Breast epithelium (tissue), 3 donors: Measurements from ENCODE around the gene KRTAP10-10.
"Not testable (repeated sequence)": the region's sequence is repeated elsewhere in the genome, so short reads cannot be mapped to it uniquely, and the experiment has no call there.

Experiments used
- CTCF ChIP-seq, 3 donors: fragments of 450-650 bp; IDR thresholded peaks; one replicate each; pipeline ENCODE4 v1.5.1; 2016 to 2017; ENCODE audit warnings: antibody characterized with exemption in 3 of 3, mild to moderate bottlenecking in 3 of 3, moderate library complexity in 3 of 3
- POLR2A ChIP-seq: fragments of 450-650 bp; IDR thresholded peaks from one replicate; pipeline ENCODE4 v1.6.1; 2016; ENCODE audit warnings: antibody characterized with exemption, mild to moderate bottlenecking, moderate library complexity
- POLR2AphosphoS5 ChIP-seq, 3 donors: sonication (generic); formaldehyde crosslinking; IDR thresholded peaks; one replicate each; pipeline ENCODE4 v1.6.1; 2017; ENCODE audit warnings: antibody characterized with exemption in 3 of 3

DNA sequence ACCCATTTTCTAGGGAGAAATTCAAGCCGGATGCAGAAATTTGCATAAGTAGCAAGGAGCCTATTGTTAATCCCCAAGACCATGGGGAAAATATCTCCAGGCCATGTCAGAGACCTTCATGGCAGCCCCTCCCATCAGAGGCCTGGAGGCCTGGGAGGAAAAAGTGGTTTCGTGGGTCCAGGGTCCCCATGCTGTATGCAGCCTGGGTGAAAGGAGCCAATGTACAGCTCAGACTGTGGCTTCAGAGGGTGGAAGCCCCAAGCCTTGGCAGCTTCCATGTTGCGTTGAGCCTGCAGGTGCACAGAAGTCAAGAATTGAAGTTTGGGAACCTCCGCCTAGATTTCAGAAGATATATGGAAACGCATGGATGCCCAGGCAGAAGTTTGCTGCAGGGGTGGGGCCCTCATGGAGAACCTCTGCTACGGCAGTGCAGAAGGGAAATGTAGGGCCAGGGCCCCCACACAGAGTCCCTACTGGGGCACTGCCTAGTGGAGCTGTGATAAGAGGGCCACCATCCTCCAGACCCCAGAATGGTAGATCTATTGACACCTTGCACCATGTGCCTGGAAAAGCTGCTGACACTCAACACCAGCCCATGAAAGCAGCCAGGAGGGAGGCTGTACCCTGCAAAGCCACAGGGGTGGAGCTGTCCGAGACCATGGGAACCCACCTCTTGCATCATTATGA, 26.9 kb upstream of the KRTAP10-10 start:
- TF ChIP-seq CTCF (IDR thresholded peaks at IDR 0.05); POLR2A; POLR2AphosphoS5 (IDR thresholded peaks at IDR 0.05): not testable (repeated sequence)
